GM19463 (cell line): ENCODE measurements around the gene DNAH8.

Source experiments
- ATAC-seq: cut with Tn5 transposase; IDR thresholded peaks from one replicate; pipeline ENCODE4 v1.9.1; 2021; ENCODE audit warnings: mild to moderate bottlenecking, moderate library complexity; ENCODE audit not compliant: unreplicated experiment

DNAH8 gene

GRCh38 chr6:39062014-39062740 lies 347.1 kb downstream of the DNAH8 start:
- no peak for ATAC-seq

- no peak for ATAC-seq
These were observed 348.4 kb downstream of the DNAH8 start for GRCh38 chr6:39063526-39063925.

GRCh38 chr6:39065561-39065960 lies 350.4 kb downstream of the DNAH8 start:
- ATAC-seq = no peak

- ATAC-seq = no peak
These were observed 353.3 kb downstream of the DNAH8 start for GRCh38 chr6:39068391-39068790.

GRCh38 chr6:39072830-39073229 lies 357.7 kb downstream of the DNAH8 start:
- ATAC-seq = no peak

- ATAC-seq = no peak
These were observed 358.6 kb downstream of the DNAH8 start for GRCh38 chr6:39073471-39074355.

- ATAC-seq = no peak
These were observed 359.4 kb downstream of the DNAH8 start for GRCh38 chr6:39074486-39074885.

- ATAC-seq = no peak
These were observed 360.0 kb downstream of the DNAH8 start for GRCh38 chr6:39075010-39075686.

GRCh38 chr6:39075807-39076622 lies 360.9 kb downstream of the DNAH8 start:
- ATAC-seq = no peak

GRCh38 chr6:39076623-39077535 lies 361.8 kb downstream of the DNAH8 start:
- ATAC-seq = peak; percentile 56

- ATAC-seq = no peak
These were observed 362.9 kb downstream of the DNAH8 start for GRCh38 chr6:39077882-39078594.

GRCh38 chr6:39078695-39079094 lies 363.6 kb downstream of the DNAH8 start:
- no peak for ATAC-seq

GRCh38 chr6:39079197-39080125 lies 364.4 kb downstream of the DNAH8 start:
- ATAC-seq = no peak
